ENCODE results near the gene CER1. TPM values are rescaled to one million over a fixed set of nuclear protein-coding genes. Genes with fewer than 3 reads are reported as not detected.

The CER1 gene
- total and polyA plus RNA-seq, 10 of the 15 experiments (the other 5 are each of a cell fraction or from before 2014, with no cell fraction given), result not detected

GRCh38 chr9:14706530-14707140, 15.9 kb downstream of the CER1 start (continued):
- TF ChIP-seq RUNX3 (IDR thresholded peaks at IDR 0.05; ENCODE audit: low read length) (peak; percentile 82), HDGF (IDR thresholded peaks at IDR 0.05) (no peak), STAT3 (IDR thresholded peaks at IDR 0.05; ENCODE audit: low read depth, low read length) (no peak), GABPA (IDR thresholded peaks at IDR 0.05; ENCODE audit: low read depth) (no peak), SIN3A (IDR thresholded peaks at IDR 0.05; ENCODE audit: low read depth, low read length) (no peak), ZNF592 (IDR thresholded peaks at IDR 0.05) (no peak), REST (IDR thresholded peaks at IDR 0.05; ENCODE audit: low read depth, low read length) (no peak), BRCA1 (IDR thresholded peaks at IDR 0.05; ENCODE audit: low read depth, low read length) (no peak), IKZF2 (IDR thresholded peaks at IDR 0.05) (peak in 1 of 2 experiments; percentile 36; a peak in 2 of 4 replicates), MYB (IDR thresholded peaks at IDR 0.05; ENCODE audit: borderline replicate concordance, low read depth, low read length) (no peak), ATF2 (IDR thresholded peaks at IDR 0.05; ENCODE audit: low read length) (peak; percentile 31; the same call in 1 of the 2 replicates), ZNF207 (IDR thresholded peaks at IDR 0.05; ENCODE audit: borderline replicate concordance) (no peak), SPI1 (IDR thresholded peaks at IDR 0.05; ENCODE audit: borderline replicate concordance, insufficient read depth, low read depth, low read length) (peak; percentile 51; the same call in 1 of the 2 replicates)
- TF ChIP-seq, protein P1, sequence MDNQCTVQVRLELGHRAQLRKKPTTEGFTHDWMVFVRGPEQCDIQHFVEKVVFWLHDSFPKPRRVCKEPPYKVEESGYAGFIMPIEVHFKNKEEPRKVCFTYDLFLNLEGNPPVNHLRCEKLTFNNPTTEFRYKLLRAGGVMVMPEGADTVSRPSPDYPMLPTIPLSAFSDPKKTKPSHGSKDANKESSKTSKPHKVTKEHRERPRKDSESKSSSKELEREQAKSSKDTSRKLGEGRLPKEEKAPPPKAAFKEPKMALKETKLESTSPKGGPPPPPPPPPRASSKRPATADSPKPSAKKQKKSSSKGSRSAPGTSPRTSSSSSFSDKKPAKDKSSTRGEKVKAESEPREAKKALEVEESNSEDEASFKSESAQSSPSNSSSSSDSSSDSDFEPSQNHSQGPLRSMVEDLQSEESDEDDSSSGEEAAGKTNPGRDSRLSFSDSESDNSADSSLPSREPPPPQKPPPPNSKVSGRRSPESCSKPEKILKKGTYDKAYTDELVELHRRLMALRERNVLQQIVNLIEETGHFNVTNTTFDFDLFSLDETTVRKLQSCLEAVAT (IDR thresholded peaks at IDR 0.05), result 0 out of 2 replicates have a peak, but pooled peaks have one; percentile 16

All from GM12878 (cell line).